ENCODE data around the gene TPPP2.

- TF ChIP-seq CTCF (conservative IDR thresholded peaks at IDR 0.05) (no peak), EZH2 (IDR thresholded peaks at IDR 0.05; ENCODE audit: low read depth) (no peak)
Measured at GRCh38 chr14:21036751-21037150, 6.7 kb downstream of the TPPP2 start.
